HG03196 (cell line): ENCODE data around the gene GIMAP2.

ENCODE experiments used
- ATAC-seq: cut with Tn5 transposase; IDR thresholded peaks from one replicate; pipeline ENCODE4 v1.9.1; 2021; ENCODE audit not compliant: unreplicated experiment

Gene GIMAP2

DNA sequence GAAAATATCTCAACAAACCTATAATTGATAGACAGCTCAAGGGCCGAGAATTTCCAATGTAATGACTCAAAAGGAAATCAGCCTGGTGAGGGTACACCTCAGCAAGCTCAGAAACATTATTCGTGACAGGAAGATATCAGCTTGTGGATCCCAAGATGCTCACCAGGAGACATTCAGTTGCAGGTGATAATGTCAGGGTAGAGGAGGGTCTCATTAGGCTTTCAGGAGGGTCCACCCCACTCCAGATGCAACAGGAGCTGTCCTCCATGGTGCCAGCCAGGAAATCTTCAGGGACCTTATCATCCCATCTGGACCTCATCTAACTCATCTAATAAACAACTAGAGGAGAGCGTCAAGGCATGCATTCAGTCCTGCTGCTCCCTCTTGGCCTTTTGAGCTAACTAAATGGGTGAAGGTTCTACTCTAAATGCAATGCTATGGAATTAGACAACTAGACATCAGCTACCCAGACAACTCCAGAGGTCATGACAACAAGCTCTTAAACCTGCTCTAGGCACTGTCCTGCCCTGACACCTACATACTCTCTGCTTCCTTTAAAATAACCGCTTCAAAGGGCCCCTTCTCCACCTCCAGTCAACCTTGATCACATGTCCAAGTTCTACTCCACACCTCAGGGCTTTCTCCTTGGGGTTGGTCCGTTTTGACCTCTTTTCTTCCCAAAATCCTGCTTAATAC, 47.4 kb downstream of the GIMAP2 start:
- no peak for ATAC-seq

- ATAC-seq = no peak
Observed at GRCh38 chr7:150733482-150734095, 48.1 kb downstream of the GIMAP2 start.

DNA sequence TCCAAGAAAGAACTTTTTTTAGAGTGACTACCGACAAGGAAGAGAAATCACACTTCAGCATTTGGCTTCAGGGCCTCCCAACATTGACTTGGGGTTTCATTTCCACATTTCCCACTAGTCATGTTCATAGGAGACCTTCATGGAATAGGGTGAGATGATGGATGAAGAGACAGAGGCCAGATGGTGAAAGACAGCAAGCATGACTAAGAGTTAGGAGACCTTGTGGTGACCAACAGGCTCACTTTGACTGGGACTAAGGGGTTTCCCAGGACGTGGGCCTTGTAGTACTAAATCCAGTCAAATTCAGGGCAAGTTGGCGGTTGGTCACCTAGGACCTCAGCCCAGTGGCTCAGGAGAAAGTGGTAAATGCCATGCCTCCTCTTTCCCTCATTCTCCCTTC, 48.7 kb downstream of the GIMAP2 start:
- no peak for ATAC-seq

DNA sequence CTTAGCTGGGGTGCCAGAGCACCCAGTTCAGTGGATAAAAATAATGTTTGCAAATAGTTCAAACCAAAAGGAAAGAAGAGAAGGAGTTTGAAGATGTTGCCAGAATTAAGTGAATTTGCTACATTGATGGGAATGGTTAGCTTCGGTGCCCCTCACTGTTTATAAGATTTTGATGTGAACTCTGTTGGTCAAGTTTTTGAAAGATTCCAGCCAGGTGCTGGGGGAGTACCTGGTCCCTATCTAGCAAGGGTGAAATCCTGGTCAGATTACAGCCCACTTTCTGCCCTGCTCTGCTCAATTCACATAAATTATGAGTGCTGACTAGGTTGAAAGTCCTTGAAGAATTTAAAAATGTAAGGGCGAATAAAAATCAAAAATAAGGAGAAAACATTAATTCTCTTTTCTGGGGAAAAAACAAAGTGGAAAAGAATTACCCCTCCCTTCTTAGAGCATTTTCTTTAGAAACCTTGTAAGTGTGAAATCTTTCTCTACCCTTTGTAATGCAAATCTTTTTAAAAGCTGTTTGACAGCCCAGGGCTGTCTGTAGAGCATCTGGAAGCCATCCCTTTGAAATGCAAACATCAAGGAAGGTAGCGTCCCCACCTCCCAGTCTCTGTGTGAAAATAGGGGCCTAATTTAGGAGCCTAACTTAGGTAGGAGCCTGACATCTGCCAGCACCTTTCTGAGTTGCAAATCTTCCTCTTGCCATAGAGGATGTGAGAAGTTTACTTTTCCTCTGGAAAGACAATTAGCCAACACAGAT, 50.3 kb downstream of the GIMAP2 start:
- no peak for ATAC-seq

GRCh38 chr7:150736864-150737263, 51.4 kb downstream of the GIMAP2 start:
- no peak for ATAC-seq

DNA sequence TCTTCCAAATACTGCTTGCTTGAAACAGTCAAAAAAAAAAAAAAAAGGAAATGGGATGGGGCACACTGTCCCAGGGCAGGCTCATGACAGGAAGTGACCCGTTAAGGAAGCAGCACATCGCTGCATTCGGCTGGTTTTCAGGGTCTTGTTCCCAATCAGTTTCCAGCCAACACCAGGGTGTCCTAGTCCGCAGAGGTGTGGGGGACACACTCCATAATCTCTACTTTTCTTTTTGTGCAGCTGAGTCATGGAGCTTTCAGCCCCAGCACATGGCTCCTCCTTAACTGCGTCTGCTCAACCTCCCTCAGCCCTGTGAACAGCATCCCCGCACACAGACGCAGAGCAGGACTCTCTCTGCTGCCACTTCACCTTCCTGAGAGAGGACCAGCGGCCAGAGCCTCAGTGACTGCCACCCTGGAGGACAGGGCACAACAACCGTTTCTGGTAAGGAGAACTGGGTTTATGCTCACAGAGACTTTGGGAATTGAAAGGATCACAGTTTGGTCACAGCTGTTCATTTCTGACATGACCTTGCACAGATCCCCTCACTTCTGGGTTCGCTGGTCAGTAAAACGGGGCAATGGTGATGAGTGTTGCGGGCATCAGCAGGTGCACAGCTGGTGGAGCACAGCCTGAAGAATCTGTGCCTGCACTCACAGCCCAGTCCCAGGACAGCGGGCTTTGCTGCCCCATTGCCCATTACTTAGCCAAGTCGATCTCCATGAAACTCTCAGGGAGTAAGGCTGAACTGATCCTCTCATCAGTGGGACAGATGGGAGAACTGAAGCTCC, 52.0 kb downstream of the GIMAP2 start, which contains the start of gene GIMAP5:
Gene GIMAP5, plus strand, starts transcription at position 154 of the 791 bp plus-strand sequence. CDS start 3,467 bp downstream, outside the sequence.
- no peak for ATAC-seq

DNA sequence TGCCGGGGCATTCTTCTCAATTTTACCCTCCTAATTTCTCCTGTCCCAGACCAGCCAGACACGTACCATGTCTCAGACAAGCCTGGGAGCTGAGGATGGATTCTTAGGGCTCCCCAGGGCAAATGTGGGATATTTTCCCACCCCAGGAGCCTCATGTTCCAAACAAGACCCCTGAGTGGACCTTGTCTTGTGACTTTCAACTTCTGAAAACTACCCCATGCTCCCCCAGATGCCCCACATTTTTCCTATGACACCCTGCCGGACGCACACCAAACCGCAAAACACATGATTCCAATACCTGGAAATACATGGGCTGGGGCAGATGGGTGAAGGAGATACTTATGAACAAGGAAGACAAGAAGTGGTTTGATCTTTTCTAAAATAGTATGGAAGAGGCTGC, 52.6 kb downstream of the GIMAP2 start:
- ATAC-seq = no peak

DNA sequence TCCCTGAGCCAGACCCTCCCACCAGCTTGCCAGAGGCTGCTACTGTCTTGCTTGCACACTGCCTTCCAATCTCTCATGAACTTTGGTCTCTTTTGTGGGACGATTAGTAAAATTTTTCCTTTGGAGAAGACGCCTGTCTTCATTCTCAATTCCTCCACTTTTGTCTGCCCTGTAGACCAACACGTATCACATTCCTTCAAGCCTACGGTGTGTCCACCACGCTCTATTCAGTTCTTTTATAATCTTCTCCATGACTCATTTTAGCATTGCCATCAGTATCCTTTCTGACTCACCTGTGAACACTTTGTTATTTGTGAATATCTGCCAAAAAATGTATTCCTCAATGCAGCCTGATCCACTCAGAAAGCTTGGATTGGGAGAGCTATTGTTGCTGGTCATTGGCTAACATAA, 53.1 kb downstream of the GIMAP2 start:
- ATAC-seq = no peak

GRCh38 chr7:150739033-150739432, 53.5 kb downstream of the GIMAP2 start:
- no peak for ATAC-seq

DNA sequence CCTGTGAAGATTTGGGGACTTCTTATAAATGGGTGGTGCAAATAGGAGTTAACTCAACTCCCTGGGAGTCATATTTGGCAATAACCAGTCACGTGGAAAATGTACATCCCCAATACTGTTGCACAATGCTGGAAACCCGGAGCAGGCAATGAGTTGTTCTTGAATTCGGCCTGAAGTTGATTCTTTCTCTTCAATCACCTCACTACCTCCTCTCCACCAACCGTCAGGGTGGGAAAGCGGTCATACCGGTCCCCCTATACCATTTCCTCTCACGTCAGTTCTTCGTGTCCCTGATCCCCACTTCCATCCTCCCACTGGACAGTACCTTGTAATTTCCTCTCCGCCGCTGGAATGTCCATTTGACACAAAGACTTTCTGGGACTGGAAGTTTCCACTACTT, 54.5 kb downstream of the GIMAP2 start:
- ATAC-seq = no peak

- ATAC-seq = no peak
Observed at GRCh38 chr7:150742286-150742968, 56.9 kb downstream of the GIMAP2 start.
